HG02973 (cell line): ENCODE data around the gene TMEM151A.
"Not testable (repeated sequence)": the region's sequence is repeated elsewhere in the genome, so short reads cannot be mapped to it uniquely, and the experiment has no call there.

Experiments
- ATAC-seq: cut with Tn5 transposase; IDR thresholded peaks from one replicate; pipeline ENCODE4 v1.9.1; 2021; ENCODE audit warnings: moderate library complexity; ENCODE audit not compliant: unreplicated experiment

The TMEM151A gene

GRCh38 chr11:66291706-66292542, at the start of gene TMEM151A:
Gene TMEM151A (plus strand): TSS chr11:66291894. CDS start chr11:66292014, 120 bp downstream.
- ATAC-seq, result no peak

GRCh38 chr11:66242095-66242765, 49.5 kb upstream of the TMEM151A start:
- no peak for ATAC-seq

GRCh38 chr11:66243782-66244535, 47.7 kb upstream of the TMEM151A start:
- no peak for ATAC-seq

GRCh38 chr11:66247295-66247694, 44.4 kb upstream of the TMEM151A start:
- ATAC-seq, result no peak

- no peak for ATAC-seq
These were observed 43.9 kb upstream of the TMEM151A start for GRCh38 chr11:66247801-66248200.

GRCh38 chr11:66248903-66249302, 42.8 kb upstream of the TMEM151A start:
- ATAC-seq, result no peak

GRCh38 chr11:66251809-66252208, 39.9 kb upstream of the TMEM151A start:
- no peak for ATAC-seq

- ATAC-seq, result not testable (repeated sequence)
These were observed 38.6 kb upstream of the TMEM151A start for GRCh38 chr11:66253081-66253480.

GRCh38 chr11:66258473-66258893, 33.2 kb upstream of the TMEM151A start:
- no peak for ATAC-seq

GRCh38 chr11:66259225-66259624, 32.5 kb upstream of the TMEM151A start:
- no peak for ATAC-seq

GRCh38 chr11:66259956-66260355, 31.7 kb upstream of the TMEM151A start:
- ATAC-seq, result no peak

GRCh38 chr11:66261578-66261977, 30.1 kb upstream of the TMEM151A start:
- no peak for ATAC-seq

GRCh38 chr11:66262191-66262590, 29.5 kb upstream of the TMEM151A start:
- ATAC-seq, result no peak

GRCh38 chr11:66262696-66263095, 29.0 kb upstream of the TMEM151A start:
- no peak for ATAC-seq

- no peak for ATAC-seq
These were observed 28.5 kb upstream of the TMEM151A start for GRCh38 chr11:66263231-66263630.

GRCh38 chr11:66263785-66264184, 27.9 kb upstream of the TMEM151A start:
- ATAC-seq, result no peak

- ATAC-seq, result no peak
These were observed 27.3 kb upstream of the TMEM151A start for GRCh38 chr11:66264383-66264782.

- no peak for ATAC-seq
These were observed 26.8 kb upstream of the TMEM151A start for GRCh38 chr11:66264914-66265313.

GRCh38 chr11:66265531-66266377, 25.9 kb upstream of the TMEM151A start:
- no peak for ATAC-seq

GRCh38 chr11:66266378-66267038, 25.2 kb upstream of the TMEM151A start:
- no peak for ATAC-seq
